OCI-LY3 (cell line): ENCODE measurements around the gene SPDEF.

ENCODE experiments used
- H2AFZ ChIP-seq: fragments of 200-600, 300-600 bp; shearing (Covaris generic); 2 replicates; pipeline ENCODE4 v1.6.0; 2014; ENCODE audit warnings: antibody characterized with exemption, low read depth, low read length
- H3K27ac ChIP-seq: fragments of 200-600, 300-600 bp; sonication (generic); 2 replicates; pipeline ENCODE4 v1.5.1; 2014; ENCODE audit warnings: mild to moderate bottlenecking, low read length, moderate library complexity, mixed read lengths
- H3K27me3 ChIP-seq: fragments of 200-600, 300-600 bp; sonication (generic); 2 replicates; pipeline ENCODE4 v1.6.1; 2014; ENCODE audit warnings: low read depth, low read length, mixed read lengths
- H3K36me3 ChIP-seq: fragments of 200-600, 300-600 bp; sonication (generic); replicated peaks from 2 replicates; pipeline ENCODE3; 2014; ENCODE audit warnings: low read depth, low read length, mixed read lengths
- H3K4me1 ChIP-seq: fragments of 300-600, 200-600 bp; sonication (generic); 2 replicates; pipeline ENCODE4 v1.6.1; 2014; ENCODE audit warnings: low read length, mixed read lengths
- H3K4me2 ChIP-seq: fragments of 200-600, 300-600 bp; sonication (generic); 2 replicates; pipeline ENCODE4 v1.6.1; 2014; ENCODE audit warnings: low read length, mixed read lengths
- H3K4me3 ChIP-seq: fragments of 300-600, 200-600 bp; sonication (generic); 2 replicates; pipeline ENCODE4 v1.5.1; 2014; ENCODE audit warnings: antibody characterized with exemption, mild to moderate bottlenecking, low read length, moderate library complexity
- H3K79me2 ChIP-seq: fragments of 300-600, 200-600 bp; shearing (Covaris generic); 2 replicates; pipeline ENCODE4 v1.6.1; 2014; ENCODE audit warnings: mild to moderate bottlenecking, low read length, mixed read lengths
- H3K9ac ChIP-seq: fragments of 300-600, 200-600 bp; shearing (Covaris generic); 2 replicates; pipeline ENCODE4 v1.6.0; 2014; ENCODE audit warnings: mild to moderate bottlenecking, low read length, moderate library complexity
- H3K9me3 ChIP-seq: fragments of 200-600, 300-600 bp; shearing (Covaris generic); 2 replicates; pipeline ENCODE4 v1.6.1; 2014; ENCODE audit warnings: low read length, mixed read lengths; ENCODE audit not compliant: insufficient read depth
- H4K20me1 ChIP-seq: fragments of 200-600, 300-600 bp; sonication (generic); 2 replicates; pipeline ENCODE4 v1.6.1; 2016; ENCODE audit warnings: low read length, mixed read lengths; ENCODE audit not compliant: insufficient read depth
- CTCF ChIP-seq: fragments of 200-600, 300-600 bp; sonication (generic); IDR thresholded peaks from 2 replicates; pipeline ENCODE4 v1.5.1; 2014; ENCODE audit warnings: antibody characterized with exemption, low read length, low read depth
- EZH2phosphoT487 ChIP-seq: fragments of 200-600 bp; shearing (Covaris generic); IDR thresholded peaks from 2 replicates; pipeline ENCODE4 v1.6.1; 2018; ENCODE audit warnings: antibody characterized with exemption, mixed run types, low read depth

The SPDEF gene

GRCh38 chr6:34556031-34556471 lies at the start of gene SPDEF:
TSS of gene SPDEF (minus strand) at chr6:34556329. CDS start at chr6:34544455, 11,874 bp downstream.
- no peak for TF ChIP-seq CTCF
- no peak for TF ChIP-seq EZH2phosphoT487
- Histone ChIP-seq H4K20me1 (no peaks in the 10 kb centered on the region), H3K4me1 (peaks cover 4% of the 10 kb centered on the region; the same call in 1 of the 2 replicates), H3K9ac (no peak within 1 kb of the TSS), H3K79me2 (no peaks in the 10 kb centered on the region), H3K36me3 (no peaks in the 10 kb centered on the region), H3K27me3 (no peaks in the 10 kb centered on the region), H2AFZ (no peak within 1 kb of the TSS), H3K27ac (no peak within 1 kb of the TSS), H3K4me3 (no peak within 1 kb of the TSS), H3K4me2 (no peak within 1 kb of the TSS), H3K9me3 (no peaks in the 10 kb centered on the region)

GRCh38 chr6:34603707-34604106 lies 47.6 kb upstream of the SPDEF start:
- Histone ChIP-seq H4K20me1 (peaks cover 61% of the 10 kb centered on the region), H3K36me3 (peaks cover 7% of the 10 kb centered on the region), H3K4me3 (no peak overlapping the region), H3K4me2 (no peak overlapping the region), H3K4me1 (0 out of 2 replicates have a peak, but pooled peaks cover 7% of the 10 kb centered on the region), H3K79me2 (peaks cover 56% of the 10 kb centered on the region), H3K27ac (no peak overlapping the region), H3K9me3 (no peaks in the 10 kb centered on the region), H2AFZ (no peak overlapping the region), H3K9ac (no peak overlapping the region), H3K27me3 (no peaks in the 10 kb centered on the region)
- no peak for TF ChIP-seq CTCF
- no peak for TF ChIP-seq EZH2phosphoT487

DNA sequence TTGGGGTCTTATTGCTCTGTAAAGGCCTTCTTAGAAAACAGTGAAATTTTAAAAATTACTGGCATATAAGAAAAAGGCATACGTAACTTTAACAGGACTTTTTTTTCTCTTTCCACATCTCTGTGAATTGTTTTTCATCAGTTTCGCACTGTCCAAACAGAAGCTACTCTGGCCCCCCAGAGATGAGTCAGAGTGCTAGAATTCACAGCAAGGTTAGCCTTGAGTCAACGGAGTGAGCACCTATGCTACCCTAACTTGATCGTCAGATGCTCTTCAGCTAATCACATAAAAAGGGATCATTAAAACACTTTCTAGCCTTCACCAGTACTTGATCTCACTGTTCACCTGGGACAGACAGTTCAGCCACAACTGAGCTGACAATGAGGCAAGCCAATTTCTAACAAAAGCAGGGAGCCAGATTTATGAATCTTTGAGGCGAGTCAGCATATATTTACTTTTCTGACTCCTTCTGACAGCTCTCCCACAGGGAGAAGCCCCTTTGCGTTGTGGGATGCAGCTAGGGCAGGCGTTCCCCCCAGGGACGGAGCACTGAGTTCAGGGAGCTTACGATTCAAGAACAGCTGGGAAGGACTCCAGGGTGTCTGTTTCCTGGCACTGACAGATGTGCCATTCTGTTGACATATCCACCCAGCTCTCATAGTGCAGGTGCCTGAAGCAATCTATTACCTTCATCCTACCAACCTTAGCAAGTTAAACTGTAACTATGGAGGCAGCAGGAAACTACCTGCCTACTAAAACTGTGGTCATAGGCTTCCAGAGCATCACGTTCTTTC lies 46.4 kb upstream of the SPDEF start:
- H3K79me2 ChIP-seq: peaks cover 57% of the 10 kb centered on the region
- H3K9me3 ChIP-seq: no peaks in the 10 kb centered on the region
- no peak overlapping the region for H3K9ac ChIP-seq
- no peak overlapping the region for H3K4me3 ChIP-seq
- no peaks in the 10 kb centered on the region for H3K27me3 ChIP-seq
- H3K4me2 ChIP-seq: no peak overlapping the region
- TF ChIP-seq CTCF (no peak), EZH2phosphoT487 (no peak)
- H3K36me3 ChIP-seq: peaks cover 7% of the 10 kb centered on the region
- H2AFZ ChIP-seq: no peak overlapping the region
- H4K20me1 ChIP-seq: peaks cover 70% of the 10 kb centered on the region
- peaks cover 12% of the 10 kb centered on the region for H3K4me1 ChIP-seq
- no peak overlapping the region for H3K27ac ChIP-seq

DNA sequence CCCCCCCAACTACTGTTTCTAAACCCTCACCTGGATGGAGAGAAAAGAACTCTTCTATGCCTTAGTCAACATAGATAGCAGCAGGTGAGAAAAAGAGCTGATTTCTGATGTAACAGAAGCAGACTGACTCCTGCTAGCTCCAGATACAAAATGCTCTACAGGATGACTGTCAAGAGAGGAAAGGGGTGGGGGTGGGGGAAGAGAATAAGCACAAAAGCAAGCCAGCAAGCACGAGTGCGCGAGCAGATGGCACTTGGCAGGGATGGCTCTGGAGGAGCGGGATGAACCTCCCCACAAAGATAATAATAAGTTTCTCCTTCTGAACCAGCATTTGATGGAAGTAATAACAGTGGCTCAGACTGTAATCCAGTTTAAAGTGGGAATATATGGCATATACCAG lies 45.6 kb upstream of the SPDEF start:
- no peaks in the 10 kb centered on the region for H3K9me3 ChIP-seq
- H3K4me1 ChIP-seq: peaks cover 13% of the 10 kb centered on the region
- H3K4me3 ChIP-seq: no peak overlapping the region
- H3K36me3 ChIP-seq: peaks cover 7% of the 10 kb centered on the region
- no peak overlapping the region for H3K9ac ChIP-seq
- no peak overlapping the region for H3K27ac ChIP-seq
- no peak overlapping the region for H3K4me2 ChIP-seq
- H3K79me2 ChIP-seq: peaks cover 62% of the 10 kb centered on the region
- no peaks in the 10 kb centered on the region for H3K27me3 ChIP-seq
- no peak overlapping the region for H2AFZ ChIP-seq
- H4K20me1 ChIP-seq: peaks cover 72% of the 10 kb centered on the region
- TF ChIP-seq EZH2phosphoT487: no peak
- no peak for TF ChIP-seq CTCF
